Nephron progenitor cell (in vitro differentiated cells): ENCODE results near the gene SDK2.
A peak's percentile ranks its signal among the peaks of the same experiment; 100 is the strongest.

ENCODE experiments used
- DNase-seq: peaks from one replicate; pipeline ENCODE4 v3.0.0; 2021
- H3K27ac Mint-ChIP-seq: 2 replicates; pipeline ENCODE4 v1.8.0; 2021; ENCODE audit warnings: mild to moderate bottlenecking, moderate library complexity, mixed read lengths
- H3K27me3 Mint-ChIP-seq: 2 replicates; pipeline ENCODE4 v1.8.0; 2021; ENCODE audit warnings: mild to moderate bottlenecking, low read depth, mixed read lengths; ENCODE audit not compliant: poor library complexity
- H3K36me3 Mint-ChIP-seq: 2 replicates; pipeline ENCODE4 v1.8.0; 2021; ENCODE audit warnings: low read depth, mixed read lengths
- H3K4me1 Mint-ChIP-seq: 2 replicates; pipeline ENCODE4 v1.8.0; 2021; ENCODE audit warnings: mixed read lengths
- H3K4me3 Mint-ChIP-seq: 2 replicates; pipeline ENCODE4 v1.8.0; 2021; ENCODE audit warnings: mild to moderate bottlenecking, moderate library complexity, mixed read lengths
- H3K9me3 Mint-ChIP-seq: 2 replicates; pipeline ENCODE4 v1.8.0; 2021; ENCODE audit warnings: mild to moderate bottlenecking, moderate library complexity, mixed read lengths
- CTCF ChIP-seq: fragments of 200-600 bp; sonication (generic); IDR thresholded peaks from 2 replicates; pipeline ENCODE4 v1.5.0; 2021; ENCODE audit warnings: antibody characterized with exemption

Gene SDK2

GRCh38 chr17:73360961-73361761 is 283.1 kb downstream of the SDK2 start:
- Mint-ChIP-seq H3K27ac (peak overlapping the region; percentile 94), H3K9me3 (no peaks in the 10 kb centered on the region), H3K36me3 (peaks cover 5% of the 10 kb centered on the region), H3K4me3 (peak overlapping the region; percentile 55), H3K4me1 (peaks cover 65% of the 10 kb centered on the region), H3K27me3 (peaks cover 9% of the 10 kb centered on the region)
- DNase-seq, result peak; percentile 88
- TF ChIP-seq CTCF, result no peak

GRCh38 chr17:73359987-73360410 is 284.2 kb downstream of the SDK2 start:
- Mint-ChIP-seq H3K9me3 (no peaks in the 10 kb centered on the region), H3K4me1 (peaks cover 58% of the 10 kb centered on the region), H3K4me3 (peak overlapping the region; percentile 42), H3K27me3 (peaks cover 6% of the 10 kb centered on the region), H3K27ac (no peak overlapping the region), H3K36me3 (peaks cover 3% of the 10 kb centered on the region)
- no peak for TF ChIP-seq CTCF
- no peak for DNase-seq

- DNase-seq, result no peak
- H3K36me3 Mint-ChIP-seq, result no peaks in the 10 kb centered on the region
- H3K4me1 Mint-ChIP-seq, result peaks cover 60% of the 10 kb centered on the region
- peaks cover 7% of the 10 kb centered on the region for H3K27me3 Mint-ChIP-seq
- no peaks in the 10 kb centered on the region for H3K9me3 Mint-ChIP-seq
- no peak for TF ChIP-seq CTCF
- H3K4me3 Mint-ChIP-seq, result no peak overlapping the region
- no peak overlapping the region for H3K27ac Mint-ChIP-seq
These were observed 284.9 kb downstream of the SDK2 start for GRCh38 chr17:73359352-73359751.

- H3K27ac Mint-ChIP-seq, result no peak overlapping the region
These were observed 285.6 kb downstream of the SDK2 start for GRCh38 chr17:73358668-73359067.

GRCh38 chr17:73357981-73358380 is 286.3 kb downstream of the SDK2 start:
- no peak for TF ChIP-seq CTCF
- Mint-ChIP-seq H3K4me3 (no peak overlapping the region), H3K27ac (no peak overlapping the region), H3K27me3 (peaks cover 4% of the 10 kb centered on the region), H3K36me3 (peaks cover 4% of the 10 kb centered on the region), H3K4me1 (peaks cover 59% of the 10 kb centered on the region), H3K9me3 (no peaks in the 10 kb centered on the region)
- no peak for DNase-seq

More at GRCh38 chr17:73358668-73359067, 285.6 kb downstream of the SDK2 start:
- Mint-ChIP-seq H3K36me3 (peaks cover 4% of the 10 kb centered on the region), H3K9me3 (no peaks in the 10 kb centered on the region), H3K4me3 (no peak overlapping the region), H3K27me3 (peaks cover 7% of the 10 kb centered on the region), H3K4me1 (peaks cover 61% of the 10 kb centered on the region)
- TF ChIP-seq CTCF, result no peak
- no peak for DNase-seq

- H3K4me1 Mint-ChIP-seq, result peaks cover 54% of the 10 kb centered on the region
- no peak overlapping the region for H3K4me3 Mint-ChIP-seq
- no peak overlapping the region for H3K27ac Mint-ChIP-seq
- H3K27me3 Mint-ChIP-seq, result peaks cover 4% of the 10 kb centered on the region
- DNase-seq, result no peak
- no peak for TF ChIP-seq CTCF
- H3K36me3 Mint-ChIP-seq, result peaks cover 5% of the 10 kb centered on the region
- no peaks in the 10 kb centered on the region for H3K9me3 Mint-ChIP-seq
These were observed 286.9 kb downstream of the SDK2 start for GRCh38 chr17:73357318-73357717.
